Natural killer cell (primary cell): Measurements from ENCODE around the gene ZBTB44. TPM values are rescaled to one million over a fixed set of nuclear protein-coding genes. Genes with fewer than 3 reads are reported as not detected.

Source experiments
- ATAC-seq, 3 donors: fragments of 150-1000 bp in 2 of 3; fragments of 200-7000 bp in 1 of 3; cut with Tn5 transposase; 1 replicate in 1 of 3; 2 replicates in 2 of 3; pipeline ENCODE4 v1.10.0; 2021; ENCODE audit warnings: mild to moderate bottlenecking in 2 of 3, moderate library complexity in 2 of 3
- DNase-seq, 2 donors: peaks; one replicate each; pipeline versions ENCODE4 v3.0.0 to v3.0.0-alpha.2; 2013 to 2021; ENCODE audit warnings: mixed read lengths in 1 of 2
- H3K27ac ChIP-seq: one replicate; pipeline ENCODE4 v1.5.1; 2013; ENCODE audit warnings: mild to moderate bottlenecking, low read length
- H3K27me3 ChIP-seq: one replicate; pipeline ENCODE4 v1.6.1; 2013; ENCODE audit warnings: low read length; ENCODE audit not compliant: control insufficient read depth, insufficient read depth
- H3K36me3 ChIP-seq: one replicate; pipeline ENCODE4 v1.6.1; 2013; ENCODE audit warnings: low read length; ENCODE audit not compliant: control insufficient read depth, insufficient read depth
- H3K4me1 ChIP-seq: one replicate; pipeline ENCODE4 v1.6.1; 2013; ENCODE audit warnings: low read length; ENCODE audit not compliant: control insufficient read depth, insufficient read depth
- H3K4me3 ChIP-seq: one replicate; pipeline ENCODE4 v1.5.1; 2013; ENCODE audit warnings: low read length
- H3K9me3 ChIP-seq: one replicate; pipeline ENCODE4 v1.6.1; 2013; ENCODE audit warnings: low read length; ENCODE audit not compliant: control insufficient read depth, insufficient read depth
- H3K27ac Mint-ChIP-seq, 2 donors: one replicate each; pipeline ENCODE4 v1.8.0; 2022; ENCODE audit warnings: mild to moderate bottlenecking in 2 of 2, mixed read lengths in 2 of 2, moderate library complexity in 1 of 2
- H3K27me3 Mint-ChIP-seq, 2 donors: one replicate each; pipeline ENCODE4 v1.8.0; 2022; ENCODE audit warnings: low read depth in 2 of 2, mixed read lengths in 2 of 2
- H3K36me3 Mint-ChIP-seq: one replicate; pipeline ENCODE4 v1.8.0; 2022; ENCODE audit warnings: mixed read lengths
- H3K4me1 Mint-ChIP-seq, 2 donors: one replicate each; pipeline ENCODE4 v1.8.0; 2022; ENCODE audit warnings: mixed read lengths in 2 of 2
- H3K4me3 Mint-ChIP-seq: one replicate; pipeline ENCODE4 v1.8.0; 2022; ENCODE audit warnings: mild to moderate bottlenecking, moderate library complexity, mixed read lengths
- H3K9me3 Mint-ChIP-seq, 2 donors: one replicate each; pipeline ENCODE4 v1.8.0; 2022; ENCODE audit warnings: mixed read lengths in 2 of 2
- WGBS: methylation state at CpG from one replicate; pipeline ENCODE4 v1.1.7; 2013; ENCODE audit warnings: missing lambda C conversion rate; ENCODE audit not compliant: insufficient coverage; 5-methylcytosine and 5-hydroxymethylcytosine counted together
- intact Hi-C: fragments of 100-400 bp; cut with micrococcal nuclease; formaldehyde crosslinking; loops from one replicate; pipeline ENCODE4 v1.14.2; 2022
- total RNA-seq, 4 donors: library from RNA; stranded (reverse); fragments of 120-200 nt in 1 of 4; gene quantifications; one replicate each; pipeline versions ENCODE4 v1.2.3 to v1.2.4, GENCODE V29; 2013 to 2022
- TF ChIP-seq, protein P1 (sequence below): fragments of 200-600 bp; IDR thresholded peaks from one replicate; pipeline ENCODE4 v1.8.0; 2022; ENCODE audit warnings: antibody characterized with exemption

ZBTB44 gene, protein sequence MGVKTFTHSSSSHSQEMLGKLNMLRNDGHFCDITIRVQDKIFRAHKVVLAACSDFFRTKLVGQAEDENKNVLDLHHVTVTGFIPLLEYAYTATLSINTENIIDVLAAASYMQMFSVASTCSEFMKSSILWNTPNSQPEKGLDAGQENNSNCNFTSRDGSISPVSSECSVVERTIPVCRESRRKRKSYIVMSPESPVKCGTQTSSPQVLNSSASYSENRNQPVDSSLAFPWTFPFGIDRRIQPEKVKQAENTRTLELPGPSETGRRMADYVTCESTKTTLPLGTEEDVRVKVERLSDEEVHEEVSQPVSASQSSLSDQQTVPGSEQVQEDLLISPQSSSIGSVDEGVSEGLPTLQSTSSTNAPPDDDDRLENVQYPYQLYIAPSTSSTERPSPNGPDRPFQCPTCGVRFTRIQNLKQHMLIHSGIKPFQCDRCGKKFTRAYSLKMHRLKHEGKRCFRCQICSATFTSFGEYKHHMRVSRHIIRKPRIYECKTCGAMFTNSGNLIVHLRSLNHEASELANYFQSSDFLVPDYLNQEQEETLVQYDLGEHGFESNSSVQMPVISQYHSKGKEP
- 100 to 1,000 TPM; 103 to 131 (median 105) TPM for total RNA-seq
- total RNA-seq (2013): 111 TPM

DNA sequence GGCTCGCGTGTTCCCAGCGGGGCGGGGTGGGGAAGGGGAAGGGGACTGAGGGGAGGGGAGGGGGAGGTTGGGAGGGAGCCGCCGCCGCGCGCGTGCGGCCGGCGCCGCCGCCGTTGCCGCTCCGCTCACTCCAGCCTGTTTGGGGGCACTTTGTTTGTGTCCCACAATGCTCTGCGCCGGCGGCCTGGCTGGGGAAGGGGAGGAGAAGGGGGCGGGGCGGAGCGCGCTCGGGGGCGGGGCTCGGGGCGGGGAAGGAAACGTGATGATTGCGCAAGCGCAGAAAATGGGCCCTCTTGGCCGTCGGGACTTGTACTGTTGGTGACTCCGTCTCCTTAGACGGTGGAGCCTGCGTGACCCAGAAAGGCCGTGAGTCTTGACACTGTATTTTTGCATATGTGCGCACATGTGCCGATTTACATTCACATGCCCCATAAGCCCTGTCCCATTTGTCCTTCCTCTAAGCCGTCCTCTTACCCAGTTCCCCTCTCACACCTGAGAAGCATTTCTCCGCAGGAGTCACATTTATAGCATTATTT, at the start of gene ZBTB44:
Gene ZBTB44 (minus strand): TSS at position 168 of the 536 bp plus-strand sequence. CDS start 53,044 bp downstream, outside the sequence.
- under 1% methylated on average over 41 of the region's 42 CpGs for whole genome bisulfite sequencing
- H3K27ac ChIP-seq: peak within 1 kb of the TSS; percentile 87
- ATAC-seq (peak; percentile 85 to 96 (median 87)), DNase-seq (peak; percentile 81 to 95)
- no peaks in the 10 kb centered on the region for H3K27me3 ChIP-seq
- H3K4me3 Mint-ChIP-seq: peak within 1 kb of the TSS; percentile 95
- TF ChIP-seq, protein P1, sequence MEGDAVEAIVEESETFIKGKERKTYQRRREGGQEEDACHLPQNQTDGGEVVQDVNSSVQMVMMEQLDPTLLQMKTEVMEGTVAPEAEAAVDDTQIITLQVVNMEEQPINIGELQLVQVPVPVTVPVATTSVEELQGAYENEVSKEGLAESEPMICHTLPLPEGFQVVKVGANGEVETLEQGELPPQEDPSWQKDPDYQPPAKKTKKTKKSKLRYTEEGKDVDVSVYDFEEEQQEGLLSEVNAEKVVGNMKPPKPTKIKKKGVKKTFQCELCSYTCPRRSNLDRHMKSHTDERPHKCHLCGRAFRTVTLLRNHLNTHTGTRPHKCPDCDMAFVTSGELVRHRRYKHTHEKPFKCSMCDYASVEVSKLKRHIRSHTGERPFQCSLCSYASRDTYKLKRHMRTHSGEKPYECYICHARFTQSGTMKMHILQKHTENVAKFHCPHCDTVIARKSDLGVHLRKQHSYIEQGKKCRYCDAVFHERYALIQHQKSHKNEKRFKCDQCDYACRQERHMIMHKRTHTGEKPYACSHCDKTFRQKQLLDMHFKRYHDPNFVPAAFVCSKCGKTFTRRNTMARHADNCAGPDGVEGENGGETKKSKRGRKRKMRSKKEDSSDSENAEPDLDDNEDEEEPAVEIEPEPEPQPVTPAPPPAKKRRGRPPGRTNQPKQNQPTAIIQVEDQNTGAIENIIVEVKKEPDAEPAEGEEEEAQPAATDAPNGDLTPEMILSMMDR: no peak
- peak within 1 kb of the TSS; percentile 83 for H3K4me3 ChIP-seq
- no peaks in the 10 kb centered on the region for H3K36me3 ChIP-seq
- H3K36me3 Mint-ChIP-seq: no peaks in the 10 kb centered on the region
- H3K9me3 Mint-ChIP-seq: no peaks in the 10 kb centered on the region
- H3K4me1 Mint-ChIP-seq: peaks cover 35 to 37% of the 10 kb centered on the region in 2 donors
- no peaks in the 10 kb centered on the region for H3K9me3 ChIP-seq
- intact Hi-C loops: loop anchor here (5.0 kb wide), 1 partner anchor 313 kb away; the partner anchor contains the start of gene PRDM10
- H3K27ac Mint-ChIP-seq: peak within 1 kb of the TSS; percentile 95 to 96
- no peaks in the 10 kb centered on the region for H3K27me3 Mint-ChIP-seq
- H3K4me1 ChIP-seq: peaks cover 16% of the 10 kb centered on the region

DNA sequence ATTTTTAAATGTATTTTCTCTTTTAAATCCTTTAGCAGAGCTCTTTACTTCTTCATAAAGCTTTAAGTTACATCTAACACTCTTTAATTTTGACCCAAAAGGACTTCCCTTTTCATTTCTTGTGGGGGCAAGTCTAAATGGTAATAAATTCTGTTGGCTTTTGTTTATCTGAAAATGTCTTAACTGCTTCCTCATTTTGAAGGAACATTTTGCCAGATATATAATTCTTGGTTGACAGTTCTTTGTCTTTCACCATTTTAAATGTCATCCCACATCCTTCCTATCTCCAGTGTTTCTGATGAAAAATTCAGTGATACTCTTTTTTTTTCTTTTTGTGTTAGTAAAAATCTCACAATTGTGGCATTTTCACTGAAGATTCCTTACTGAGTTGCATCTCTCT, 44.7 kb upstream of the ZBTB44 start:
- Mint-ChIP-seq H3K4me3 (no peak overlapping the region), H3K9me3 (peaks cover 12 to 16% of the 10 kb centered on the region in 2 donors), H3K36me3 (peaks cover 32% of the 10 kb centered on the region), H3K27me3 (no peaks in the 10 kb centered on the region), H3K4me1 (peaks cover 4 to 5% of the 10 kb centered on the region in 2 donors), H3K27ac (no peak overlapping the region)
- Histone ChIP-seq H3K27ac (no peak overlapping the region), H3K36me3 (no peaks in the 10 kb centered on the region), H3K27me3 (no peaks in the 10 kb centered on the region), H3K9me3 (peaks cover 9% of the 10 kb centered on the region), H3K4me1 (no peaks in the 10 kb centered on the region), H3K4me3 (no peak overlapping the region)
- no peak for DNase-seq
- intact Hi-C loops: no loop called here
- TF ChIP-seq, protein P1: no peak
- ATAC-seq: no peak

DNA sequence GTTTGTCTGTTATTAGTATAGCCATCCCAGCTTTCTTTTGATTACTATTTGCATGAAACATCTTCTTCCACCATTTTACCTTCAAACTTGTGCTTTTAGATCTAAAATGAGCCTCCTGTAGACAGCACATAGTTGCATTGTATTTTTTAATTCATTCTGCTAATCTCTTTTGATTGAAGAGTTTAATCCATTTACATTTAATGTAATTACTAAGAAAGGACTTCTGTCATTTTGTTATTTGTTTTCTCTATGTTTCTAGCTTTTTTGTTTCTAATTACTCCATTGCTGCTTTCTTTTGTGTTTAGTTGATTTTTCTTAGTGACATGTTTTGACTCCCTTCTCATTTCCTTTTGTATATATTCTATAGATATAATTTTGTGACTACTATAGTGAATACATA, 43.7 kb upstream of the ZBTB44 start:
- Histone ChIP-seq H3K27me3 (no peaks in the 10 kb centered on the region), H3K4me1 (no peaks in the 10 kb centered on the region), H3K9me3 (peaks cover 9% of the 10 kb centered on the region), H3K27ac (no peak overlapping the region), H3K36me3 (no peaks in the 10 kb centered on the region), H3K4me3 (no peak overlapping the region)
- no peak overlapping the region for H3K27ac Mint-ChIP-seq
- peaks cover 14 to 19% of the 10 kb centered on the region in 2 donors for H3K9me3 Mint-ChIP-seq
- no peaks in the 10 kb centered on the region for H3K27me3 Mint-ChIP-seq
- intact Hi-C loops: no loop called here
- H3K4me3 Mint-ChIP-seq: no peak overlapping the region
- DNase-seq (no peak), ATAC-seq (no peak)
- H3K4me1 Mint-ChIP-seq: peaks cover 1 to 4% of the 10 kb centered on the region in 2 donors
- TF ChIP-seq, protein P1: no peak
- peaks cover 41% of the 10 kb centered on the region for H3K36me3 Mint-ChIP-seq
